Measurements from ENCODE around the gene ENAH.

DNA sequence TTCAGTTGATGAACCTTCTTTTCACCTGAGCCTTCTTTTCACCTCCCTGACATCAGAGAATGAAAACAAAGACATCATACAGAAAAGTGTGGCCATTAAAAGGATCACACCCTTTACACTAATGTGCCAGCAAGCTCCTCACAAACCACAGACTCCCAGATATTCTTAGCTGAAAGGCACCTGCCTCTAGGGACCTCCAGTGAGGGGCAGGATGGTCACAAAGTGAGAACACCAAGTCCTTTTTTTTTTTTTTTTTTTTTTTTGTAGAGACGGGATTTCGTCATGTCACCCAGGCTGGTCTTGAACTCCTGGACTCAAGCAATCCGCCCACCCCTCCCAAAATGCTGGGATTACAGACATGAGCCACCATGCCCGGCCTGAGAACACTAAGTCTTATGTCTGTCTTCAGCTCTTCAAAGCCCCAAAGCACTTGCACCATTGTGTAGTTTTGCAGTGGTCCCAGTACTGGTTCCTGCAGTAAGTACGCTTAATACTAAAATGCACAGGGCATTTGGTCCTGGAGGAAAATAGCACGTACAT, 166.9 kb downstream of the ENAH start:
- no peak for TF ChIP-seq EZH2 (IDR thresholded peaks at IDR 0.05; ENCODE audit: low read length, missing control alignments)
- TF ChIP-seq, protein P1, sequence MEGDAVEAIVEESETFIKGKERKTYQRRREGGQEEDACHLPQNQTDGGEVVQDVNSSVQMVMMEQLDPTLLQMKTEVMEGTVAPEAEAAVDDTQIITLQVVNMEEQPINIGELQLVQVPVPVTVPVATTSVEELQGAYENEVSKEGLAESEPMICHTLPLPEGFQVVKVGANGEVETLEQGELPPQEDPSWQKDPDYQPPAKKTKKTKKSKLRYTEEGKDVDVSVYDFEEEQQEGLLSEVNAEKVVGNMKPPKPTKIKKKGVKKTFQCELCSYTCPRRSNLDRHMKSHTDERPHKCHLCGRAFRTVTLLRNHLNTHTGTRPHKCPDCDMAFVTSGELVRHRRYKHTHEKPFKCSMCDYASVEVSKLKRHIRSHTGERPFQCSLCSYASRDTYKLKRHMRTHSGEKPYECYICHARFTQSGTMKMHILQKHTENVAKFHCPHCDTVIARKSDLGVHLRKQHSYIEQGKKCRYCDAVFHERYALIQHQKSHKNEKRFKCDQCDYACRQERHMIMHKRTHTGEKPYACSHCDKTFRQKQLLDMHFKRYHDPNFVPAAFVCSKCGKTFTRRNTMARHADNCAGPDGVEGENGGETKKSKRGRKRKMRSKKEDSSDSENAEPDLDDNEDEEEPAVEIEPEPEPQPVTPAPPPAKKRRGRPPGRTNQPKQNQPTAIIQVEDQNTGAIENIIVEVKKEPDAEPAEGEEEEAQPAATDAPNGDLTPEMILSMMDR (conservative IDR thresholded peaks at IDR 0.05 in 1 of 2, IDR thresholded peaks at IDR 0.05 in 1 of 2; ENCODE audit: low read depth in 1 of 2, low read length in 2 of 2) = no peak

Measured in fibroblast of lung (primary cell).